Transverse colon (tissue), 4 donors: ENCODE results near the gene CHRNA5.

ENCODE experiments used
- EP300 ChIP-seq: sonication (generic); formaldehyde crosslinking; IDR thresholded peaks from one replicate; pipeline ENCODE4 v1.6.1; 2017; ENCODE audit warnings: antibody characterized with exemption, low read depth
- POLR2A ChIP-seq: fragments of 450-650 bp; IDR thresholded peaks from one replicate; pipeline ENCODE4 v1.6.1; 2016; ENCODE audit warnings: antibody characterized with exemption, mild to moderate bottlenecking, moderate library complexity
- POLR2AphosphoS5 ChIP-seq, 3 donors: sonication (generic); formaldehyde crosslinking; IDR thresholded peaks; one replicate each; pipeline ENCODE4 v1.6.1; 2016; ENCODE audit warnings: antibody characterized with exemption in 3 of 3
- TF ChIP-seq, protein P1 (sequence below), 5 experiments: fragments of 200-600 bp in 3 of 5; fragments of 450-650 bp in 2 of 5; sonication (generic) in 3 of 5; IDR thresholded peaks; 1 replicate in 2 of 5; 2 replicates in 3 of 5; pipeline ENCODE4 v1.5.1; 2016 to 2017; ENCODE audit warnings: antibody characterized with exemption in 5 of 5, inconsistent platforms in 3 of 5, mild to moderate bottlenecking in 2 of 5, moderate library complexity in 1 of 5

DNA sequence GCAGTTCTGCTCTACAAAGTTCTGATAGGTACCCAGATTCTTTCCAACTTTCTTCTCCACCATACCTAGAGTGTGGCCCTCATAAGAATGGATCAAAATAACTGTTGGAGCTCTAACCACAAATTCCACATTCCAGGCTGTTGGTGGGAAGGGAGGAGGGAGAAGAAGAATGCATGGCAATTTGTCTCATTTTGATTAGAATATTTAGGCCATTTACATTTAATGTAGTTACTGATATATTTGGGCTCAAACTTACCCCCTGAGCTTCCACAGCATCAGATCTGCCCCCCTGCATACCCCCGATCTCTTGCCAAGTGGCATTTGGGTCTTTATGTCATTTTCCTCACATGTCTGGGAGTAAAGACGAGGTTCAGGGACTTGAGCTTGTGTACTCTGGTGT, 68.0 kb downstream of the CHRNA5 start:
- TF ChIP-seq, protein P1, sequence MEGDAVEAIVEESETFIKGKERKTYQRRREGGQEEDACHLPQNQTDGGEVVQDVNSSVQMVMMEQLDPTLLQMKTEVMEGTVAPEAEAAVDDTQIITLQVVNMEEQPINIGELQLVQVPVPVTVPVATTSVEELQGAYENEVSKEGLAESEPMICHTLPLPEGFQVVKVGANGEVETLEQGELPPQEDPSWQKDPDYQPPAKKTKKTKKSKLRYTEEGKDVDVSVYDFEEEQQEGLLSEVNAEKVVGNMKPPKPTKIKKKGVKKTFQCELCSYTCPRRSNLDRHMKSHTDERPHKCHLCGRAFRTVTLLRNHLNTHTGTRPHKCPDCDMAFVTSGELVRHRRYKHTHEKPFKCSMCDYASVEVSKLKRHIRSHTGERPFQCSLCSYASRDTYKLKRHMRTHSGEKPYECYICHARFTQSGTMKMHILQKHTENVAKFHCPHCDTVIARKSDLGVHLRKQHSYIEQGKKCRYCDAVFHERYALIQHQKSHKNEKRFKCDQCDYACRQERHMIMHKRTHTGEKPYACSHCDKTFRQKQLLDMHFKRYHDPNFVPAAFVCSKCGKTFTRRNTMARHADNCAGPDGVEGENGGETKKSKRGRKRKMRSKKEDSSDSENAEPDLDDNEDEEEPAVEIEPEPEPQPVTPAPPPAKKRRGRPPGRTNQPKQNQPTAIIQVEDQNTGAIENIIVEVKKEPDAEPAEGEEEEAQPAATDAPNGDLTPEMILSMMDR (IDR thresholded peaks at IDR 0.05), result no peak
- TF ChIP-seq POLR2AphosphoS5 (IDR thresholded peaks at IDR 0.05) (no peak), EP300 (no peak), POLR2A (no peak)
